ENCODE measurements around the gene TBCE. TPM values are rescaled to one million over a fixed set of nuclear protein-coding genes. Genes with fewer than 3 reads are reported as not detected.

Gene TBCE
- total and polyA plus RNA-seq, 9 of the 15 experiments (the other 6 are each of a cell fraction or from before 2014, with no cell fraction given), result 52.6 to 92.1 (median 82.1) TPM

DNA sequence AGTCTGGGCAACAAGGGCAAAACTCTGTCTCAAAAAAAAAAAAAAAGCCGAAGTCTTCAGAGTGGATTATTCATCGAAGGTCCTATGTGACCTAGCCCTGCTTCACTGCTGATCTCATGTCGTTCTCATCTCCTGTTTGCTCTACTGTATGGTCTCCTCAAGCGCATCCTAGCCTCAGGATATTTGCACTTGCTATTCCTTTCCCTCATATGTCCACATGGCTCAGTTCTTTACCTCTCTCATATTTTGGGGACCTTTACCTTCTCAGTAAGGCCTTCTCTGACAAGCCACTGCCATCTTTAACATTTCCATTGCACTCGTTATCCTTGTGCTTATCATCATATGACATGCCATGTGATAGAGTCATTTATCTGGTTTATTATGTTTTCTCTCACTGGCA is 2.6 kb downstream of the TBCE start:
- DNase-seq (ENCODE audit: extremely low read depth in 1 of 4, low spot score in 3 of 4), result no peak
- Histone ChIP-seq H3K4me2 (ENCODE audit: insufficient read depth, low read length) (no peak overlapping the region), H3K9ac (ENCODE audit: insufficient read depth in 1 of 2, low read depth in 2 of 2, low read length in 2 of 2) (no peak overlapping the region), H4K20me1 (replicated peaks; ENCODE audit: control insufficient read depth, insufficient read depth, low read length) (no peaks in the 10 kb centered on the region), H3K4me3 (no peak overlapping the region), H3K4me1 (replicated peaks in 1 of 2; ENCODE audit: control insufficient read depth in 2 of 2, insufficient read depth in 2 of 2, low read length in 2 of 2) (peaks cover 9 to 16% of the 10 kb centered on the region in 2 experiments; a peak in 4 of 5 replicates), H2AFZ (ENCODE audit: low read depth, low read length) (no peak overlapping the region), H3K27ac (ENCODE audit: extremely low read depth, low read depth, low read length) (no peak overlapping the region), H3K27me3 (ENCODE audit: control insufficient read depth in 2 of 2, insufficient read depth in 2 of 2, low read length in 2 of 2) (no peaks in the 10 kb centered on the region), H3K79me2 (ENCODE audit: control insufficient read depth, insufficient read depth, low read length) (peaks cover 64% of the 10 kb centered on the region), H3K36me3 (ENCODE audit: control insufficient read depth, insufficient read depth, low read length) (peaks cover 28% of the 10 kb centered on the region; the same call in 2 of the 3 replicates), H3K9me3 (replicated peaks; ENCODE audit: control insufficient read depth, insufficient read depth, low read depth, low read length) (no peaks in the 10 kb centered on the region), H3K9me1 (ENCODE audit: control insufficient read depth, insufficient read depth, low read length) (no peaks in the 10 kb centered on the region)
- no TSS peak for BruUV-seq (replicated peaks)
- TF ChIP-seq PPARD (CRISPR knock-in tag; IDR thresholded peaks at IDR 0.05) (no peak), CUX1 (CRISPR knock-in tag; IDR thresholded peaks at IDR 0.05) (no peak), RBM25 (IDR thresholded peaks at IDR 0.05; ENCODE audit: low read depth, low read length, severe bottlenecking) (no peak), XRCC5 (IDR thresholded peaks at IDR 0.05; ENCODE audit: low read depth, low read length) (no peak), IFI16 (CRISPR knock-in tag; IDR thresholded peaks at IDR 0.05) (no peak)
- TF ChIP-seq, protein P1, sequence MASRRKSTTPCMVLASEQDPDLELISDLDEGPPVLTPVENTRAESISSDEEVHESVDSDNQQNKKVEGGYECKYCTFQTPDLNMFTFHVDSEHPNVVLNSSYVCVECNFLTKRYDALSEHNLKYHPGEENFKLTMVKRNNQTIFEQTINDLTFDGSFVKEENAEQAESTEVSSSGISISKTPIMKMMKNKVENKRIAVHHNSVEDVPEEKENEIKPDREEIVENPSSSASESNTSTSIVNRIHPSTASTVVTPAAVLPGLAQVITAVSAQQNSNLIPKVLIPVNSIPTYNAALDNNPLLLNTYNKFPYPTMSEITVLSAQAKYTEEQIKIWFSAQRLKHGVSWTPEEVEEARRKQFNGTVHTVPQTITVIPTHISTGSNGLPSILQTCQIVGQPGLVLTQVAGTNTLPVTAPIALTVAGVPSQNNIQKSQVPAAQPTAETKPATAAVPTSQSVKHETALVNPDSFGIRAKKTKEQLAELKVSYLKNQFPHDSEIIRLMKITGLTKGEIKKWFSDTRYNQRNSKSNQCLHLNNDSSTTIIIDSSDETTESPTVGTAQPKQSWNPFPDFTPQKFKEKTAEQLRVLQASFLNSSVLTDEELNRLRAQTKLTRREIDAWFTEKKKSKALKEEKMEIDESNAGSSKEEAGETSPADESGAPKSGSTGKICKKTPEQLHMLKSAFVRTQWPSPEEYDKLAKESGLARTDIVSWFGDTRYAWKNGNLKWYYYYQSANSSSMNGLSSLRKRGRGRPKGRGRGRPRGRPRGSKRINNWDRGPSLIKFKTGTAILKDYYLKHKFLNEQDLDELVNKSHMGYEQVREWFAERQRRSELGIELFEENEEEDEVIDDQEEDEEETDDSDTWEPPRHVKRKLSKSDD (conservative IDR thresholded peaks at IDR 0.05; ENCODE audit: low read length), result no peak
- POLR2A ChIA-PET, result no interaction called here
- ATAC-seq, result no peak
- FAIRE-seq, result no peak
- intact Hi-C loops (cut with micrococcal nuclease) (no loop called here), in situ Hi-C loops (cut with MboI) (no loop called here)
- CTCF ChIA-PET (ENCODE audit: low intra/inter-chr PET ratio), result no interaction called here
- WGBS (ENCODE audit: insufficient coverage, low coverage, missing lambda C conversion rate), result 71% methylated on average over 5 of the region's 5 CpGs
